ENCODE measurements around the gene KCNK17. TPM values are rescaled to one million over a fixed set of nuclear protein-coding genes. Genes with fewer than 3 reads are reported as not detected.

The KCNK17 gene
- total RNA-seq, 1 experiment from 2014 or later, result 1.2 TPM

DNA sequence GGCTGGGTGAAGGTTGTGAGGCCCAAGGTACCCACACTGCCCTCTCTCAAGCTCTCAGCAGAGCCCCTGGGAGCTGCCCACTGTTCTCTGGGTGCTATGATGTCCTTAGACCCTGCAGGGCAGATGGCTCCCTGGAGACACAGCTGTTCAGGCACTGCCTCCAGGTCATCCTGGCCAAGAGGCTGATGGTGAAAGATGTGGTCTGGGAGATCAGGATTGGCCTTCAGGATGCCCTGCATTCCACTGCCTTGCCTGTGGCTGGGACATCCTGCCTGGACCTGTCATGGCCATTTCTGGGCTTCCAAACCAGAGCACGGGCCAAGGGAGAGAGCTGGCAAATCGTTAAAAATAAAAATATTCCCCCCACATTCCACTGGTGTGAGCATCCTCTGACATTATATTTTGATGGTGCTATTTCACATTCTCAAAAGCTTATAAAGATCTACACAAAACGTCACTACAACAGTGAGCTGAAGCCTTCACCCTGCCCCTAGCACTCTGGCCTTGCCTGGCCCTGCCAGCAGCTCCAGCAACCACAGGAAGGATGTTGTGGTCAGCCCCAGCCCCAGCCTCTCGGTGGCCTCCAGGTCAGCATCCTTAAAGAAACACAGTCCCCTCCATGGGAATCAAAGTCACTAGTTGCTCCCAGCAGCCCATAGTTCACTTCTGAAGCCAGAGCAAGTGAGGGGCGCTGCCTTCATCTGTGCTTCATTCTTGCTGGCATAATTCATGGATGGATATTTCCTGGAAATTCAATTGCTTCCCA is 21.7 kb upstream of the KCNK17 start:
- Mint-ChIP-seq H3K4me1 (peaks cover 12 to 26% of the 10 kb centered on the region in 2 experiments), H3K27me3 (ENCODE audit: low read depth) (peaks cover 22% of the 10 kb centered on the region), H3K27ac (peak overlapping the region in 2 of 3 experiments; percentile 22 to 75; a peak in 1 of 7 replicates), H3K4me3 (no peak overlapping the region), H3K36me3 (ENCODE audit: insufficient read depth in 1 of 3, low read depth in 3 of 3) (no peaks in the 10 kb centered on the region), H3K9me3 (no peaks in the 10 kb centered on the region)
- Histone ChIP-seq H3K56ac (ENCODE audit: insufficient read length, low read depth, low read length) (no peak overlapping the region), H3K27me3 (ENCODE audit: insufficient read depth, low read length) (no peaks in the 10 kb centered on the region), H3K4me2 (ENCODE audit: insufficient read depth, insufficient read length, low read length) (no peak overlapping the region), H2BK5ac (ENCODE audit: insufficient read length, low read length) (no peak overlapping the region), H3K4ac (ENCODE audit: low read depth, low read length) (no peak overlapping the region), H3K79me1 (ENCODE audit: insufficient read depth, low read depth, low read length, poor library complexity, severe bottlenecking) (no peaks in the 10 kb centered on the region), H2AFZ (ENCODE audit: low read length) (no peak overlapping the region), H3K14ac (ENCODE audit: insufficient read depth, low read length) (no peak overlapping the region), H3K27ac (ENCODE audit: insufficient read length, low read depth, low read length) (no peak overlapping the region), H3K79me2 (ENCODE audit: insufficient read depth, low read length) (no peaks in the 10 kb centered on the region), H2AK5ac (ENCODE audit: insufficient read length, low read length) (no peak overlapping the region), H3K9me3 (ENCODE audit: control insufficient read depth, low read depth, low read length) (no peaks in the 10 kb centered on the region), H4K91ac (ENCODE audit: insufficient read length, low read depth, low read length) (no peak overlapping the region), H4K8ac (replicated peaks; ENCODE audit: insufficient read length, low read depth, low read length) (no peak overlapping the region), H3K18ac (ENCODE audit: insufficient read length, low read depth, low read length) (no peak overlapping the region), H3K23ac (ENCODE audit: insufficient read length, low read depth, low read length) (no peak overlapping the region), H2BK15ac (ENCODE audit: low read depth, low read length) (no peak overlapping the region), H4K5ac (ENCODE audit: insufficient read length, low read depth, low read length) (no peak overlapping the region), H3K23me2 (ENCODE audit: insufficient read length, low read depth, low read length, poor library complexity, severe bottlenecking) (no peaks in the 10 kb centered on the region), H2BK120ac (ENCODE audit: low read depth, low read length, poor library complexity, severe bottlenecking) (no peak overlapping the region), H4K20me1 (ENCODE audit: control insufficient read depth, insufficient read depth, insufficient read length) (no peaks in the 10 kb centered on the region), H2BK20ac (ENCODE audit: low read depth, low read length, poor library complexity, severe bottlenecking) (no peak overlapping the region), H3K4me1 (ENCODE audit: insufficient read depth, low read length) (no peaks in the 10 kb centered on the region; the same call in 1 of the 2 replicates), H3T11ph (ENCODE audit: low read length) (no peak overlapping the region), H3K9ac (ENCODE audit: extremely low read depth, insufficient read length, low read length) (no peak overlapping the region), H2BK12ac (ENCODE audit: insufficient read length, low read depth, low read length) (no peak overlapping the region)
- DNase-seq, result no peak
- WGBS (ENCODE audit: extremely low coverage, insufficient read length, low lambda C conversion rate), result no CpG with 5 or more reads among the region's 5 CpGs
- TF ChIP-seq, protein P1, sequence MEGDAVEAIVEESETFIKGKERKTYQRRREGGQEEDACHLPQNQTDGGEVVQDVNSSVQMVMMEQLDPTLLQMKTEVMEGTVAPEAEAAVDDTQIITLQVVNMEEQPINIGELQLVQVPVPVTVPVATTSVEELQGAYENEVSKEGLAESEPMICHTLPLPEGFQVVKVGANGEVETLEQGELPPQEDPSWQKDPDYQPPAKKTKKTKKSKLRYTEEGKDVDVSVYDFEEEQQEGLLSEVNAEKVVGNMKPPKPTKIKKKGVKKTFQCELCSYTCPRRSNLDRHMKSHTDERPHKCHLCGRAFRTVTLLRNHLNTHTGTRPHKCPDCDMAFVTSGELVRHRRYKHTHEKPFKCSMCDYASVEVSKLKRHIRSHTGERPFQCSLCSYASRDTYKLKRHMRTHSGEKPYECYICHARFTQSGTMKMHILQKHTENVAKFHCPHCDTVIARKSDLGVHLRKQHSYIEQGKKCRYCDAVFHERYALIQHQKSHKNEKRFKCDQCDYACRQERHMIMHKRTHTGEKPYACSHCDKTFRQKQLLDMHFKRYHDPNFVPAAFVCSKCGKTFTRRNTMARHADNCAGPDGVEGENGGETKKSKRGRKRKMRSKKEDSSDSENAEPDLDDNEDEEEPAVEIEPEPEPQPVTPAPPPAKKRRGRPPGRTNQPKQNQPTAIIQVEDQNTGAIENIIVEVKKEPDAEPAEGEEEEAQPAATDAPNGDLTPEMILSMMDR (conservative IDR thresholded peaks at IDR 0.05), result no peak

Data from H9 (cell line).